Femur (tissue), 1 donor: ENCODE measurements around the gene NPBWR2.

Experiments
- DNase-seq: peaks from one replicate; pipeline ENCODE4 v3.0.0-alpha.2; 2017

Gene NPBWR2

GRCh38 chr20:64071341-64072332, 35.7 kb downstream of the NPBWR2 start:
- peak; percentile 28 for DNase-seq

GRCh38 chr20:64070244-64070993, 36.9 kb downstream of the NPBWR2 start:
- no peak for DNase-seq

GRCh38 chr20:64069614-64070243, 37.6 kb downstream of the NPBWR2 start:
- DNase-seq: no peak

GRCh38 chr20:64069209-64069613, 38.2 kb downstream of the NPBWR2 start:
- no peak for DNase-seq

- peak; percentile 27 for DNase-seq
Measured at GRCh38 chr20:64068386-64069208, 38.8 kb downstream of the NPBWR2 start.

GRCh38 chr20:64067733-64068307, 39.5 kb downstream of the NPBWR2 start:
- peak; percentile 21 for DNase-seq

GRCh38 chr20:64067005-64067632, 40.2 kb downstream of the NPBWR2 start:
- no peak for DNase-seq

- no peak for DNase-seq
Measured at GRCh38 chr20:64065974-64066343, 41.4 kb downstream of the NPBWR2 start.

GRCh38 chr20:64065062-64065973, 42.0 kb downstream of the NPBWR2 start:
- no peak for DNase-seq

GRCh38 chr20:64064145-64064698, 43.1 kb downstream of the NPBWR2 start:
- no peak for DNase-seq

- DNase-seq: no peak
Measured at GRCh38 chr20:64063389-64064144, 43.8 kb downstream of the NPBWR2 start.

GRCh38 chr20:64062596-64063388, 44.6 kb downstream of the NPBWR2 start, which contains the start of gene TCEA2:
Gene TCEA2, plus strand, starts transcription at chr20:64063198. Its CDS starts 115 bp downstream, at chr20:64063313.
- DNase-seq: peak; percentile 98

GRCh38 chr20:64062276-64062595, 45.1 kb downstream of the NPBWR2 start:
- DNase-seq: no peak

- DNase-seq: no peak
Measured at GRCh38 chr20:64058536-64058935, 48.8 kb downstream of the NPBWR2 start.

GRCh38 chr20:64057628-64058498, 49.5 kb downstream of the NPBWR2 start:
- DNase-seq: peak; percentile 80

- no peak for DNase-seq
Measured at GRCh38 chr20:64056889-64057627, 50.3 kb downstream of the NPBWR2 start.

- no peak for DNase-seq
Measured at GRCh38 chr20:64056639-64056888, 50.8 kb downstream of the NPBWR2 start.
